T-helper 9 cell (primary cell): Measurements from ENCODE around the gene ZDHHC20.

Experiments
- DNase-seq: peaks from one replicate; pipeline ENCODE4 v3.0.0-alpha.2; 2020

The ZDHHC20 gene

DNA sequence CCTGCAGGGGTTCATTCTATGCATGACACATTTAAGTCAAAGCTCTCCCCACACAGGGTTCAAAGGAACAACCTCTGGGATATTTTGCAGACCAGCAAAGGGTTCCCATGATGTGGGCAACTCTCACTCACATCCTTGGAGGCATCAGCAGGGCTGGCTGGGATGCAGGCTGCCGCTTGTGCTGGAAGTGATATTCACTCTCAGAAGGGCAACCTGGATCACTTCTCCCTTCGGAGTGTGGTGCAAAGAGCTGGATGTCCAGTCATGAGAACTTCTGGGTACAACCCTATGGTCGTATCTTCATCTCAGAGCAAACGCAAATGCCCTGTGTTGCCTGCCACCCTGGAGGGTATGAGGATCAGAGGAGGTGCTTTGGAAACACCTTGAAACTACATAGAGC, 98.6 kb downstream of the ZDHHC20 start:
- no peak for DNase-seq

DNA sequence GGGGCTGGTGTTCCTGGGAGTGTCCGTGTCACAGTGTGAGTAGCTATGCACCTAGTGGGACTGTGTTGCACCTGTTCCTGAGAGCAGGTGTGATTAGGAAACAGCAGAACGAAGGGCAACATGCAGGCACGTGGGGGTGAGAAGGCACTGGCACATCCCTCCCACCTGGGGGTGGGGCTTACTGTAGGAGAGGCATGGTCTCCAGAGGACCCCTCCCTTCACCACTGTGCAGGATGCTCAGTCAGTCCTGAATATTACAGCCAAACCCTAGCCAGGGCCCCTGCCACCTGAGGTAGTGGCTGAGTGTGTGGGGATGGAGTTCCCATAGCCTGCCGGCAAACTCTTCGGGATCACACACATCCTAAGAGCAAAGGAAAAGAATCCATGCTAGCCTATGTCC, 99.2 kb downstream of the ZDHHC20 start:
- no peak for DNase-seq

DNA sequence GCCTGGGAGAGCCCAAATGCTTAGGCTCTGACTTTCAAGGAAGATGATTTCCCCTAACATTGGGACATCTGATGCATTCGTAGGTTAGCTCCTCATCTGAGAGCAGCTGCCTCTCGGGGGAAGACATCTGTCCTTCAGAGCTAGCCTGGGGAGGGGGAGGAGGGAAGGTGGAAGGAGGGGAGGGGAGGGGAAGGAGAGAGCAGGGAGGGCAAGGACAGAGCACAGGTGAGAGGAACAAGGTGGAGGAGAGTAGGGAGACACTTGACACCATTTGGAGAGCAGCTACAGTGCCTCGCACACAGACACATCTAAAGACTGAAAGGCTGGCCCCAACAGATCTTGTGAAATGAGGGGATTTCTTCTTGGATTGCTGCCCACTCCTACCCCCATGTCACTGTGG, 103.8 kb downstream of the ZDHHC20 start:
- DNase-seq, result no peak

DNA sequence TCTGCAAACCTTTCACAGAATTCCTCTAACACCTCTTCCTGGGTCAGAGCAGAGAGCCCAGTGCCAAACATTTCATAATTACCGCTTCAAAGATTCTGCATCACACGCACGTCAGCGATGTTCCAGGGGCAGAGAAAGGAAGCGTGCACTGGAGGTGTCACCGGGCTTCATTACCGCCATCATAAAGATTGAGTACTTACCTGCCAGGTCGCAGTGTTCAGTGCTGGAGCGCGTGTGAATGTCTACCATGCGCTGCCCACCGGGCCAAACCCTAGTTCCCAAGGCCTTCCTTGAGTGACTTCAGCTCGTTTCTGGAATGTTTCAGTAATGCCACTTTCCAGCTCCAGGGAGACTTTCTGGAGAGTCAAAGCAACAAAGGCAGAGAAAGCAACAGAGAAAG, 104.4 kb downstream of the ZDHHC20 start:
- DNase-seq, result no peak

DNA sequence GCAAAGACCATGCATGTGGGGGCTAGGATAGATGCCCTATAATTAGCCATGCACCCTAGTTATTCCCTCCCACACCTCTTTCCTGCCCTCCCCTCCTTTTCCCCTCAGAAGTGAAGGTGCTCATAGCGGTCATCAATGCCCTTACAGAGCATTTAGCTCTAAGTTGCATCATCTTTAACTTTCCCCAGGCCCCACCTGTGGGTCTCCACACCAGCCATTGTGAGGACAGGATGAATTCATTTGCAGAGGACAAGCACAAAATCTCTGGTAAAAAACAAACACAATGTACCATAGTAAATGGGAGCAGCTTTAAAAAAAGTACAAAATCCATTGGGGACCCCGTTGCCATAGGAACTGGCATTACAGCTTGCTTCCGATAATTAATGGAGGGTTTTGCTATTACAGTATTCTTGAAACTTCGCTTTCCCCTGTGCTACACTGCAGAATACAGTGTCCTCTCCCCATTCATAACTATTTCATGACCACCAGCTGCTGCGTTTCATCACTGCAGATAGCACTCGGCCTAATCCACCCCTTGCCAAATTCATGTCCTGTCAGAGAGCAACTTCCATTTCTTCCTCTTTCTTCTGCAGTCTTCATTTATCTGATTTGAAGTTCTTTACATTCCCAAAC, 110.5 kb downstream of the ZDHHC20 start:
- no peak for DNase-seq

DNA sequence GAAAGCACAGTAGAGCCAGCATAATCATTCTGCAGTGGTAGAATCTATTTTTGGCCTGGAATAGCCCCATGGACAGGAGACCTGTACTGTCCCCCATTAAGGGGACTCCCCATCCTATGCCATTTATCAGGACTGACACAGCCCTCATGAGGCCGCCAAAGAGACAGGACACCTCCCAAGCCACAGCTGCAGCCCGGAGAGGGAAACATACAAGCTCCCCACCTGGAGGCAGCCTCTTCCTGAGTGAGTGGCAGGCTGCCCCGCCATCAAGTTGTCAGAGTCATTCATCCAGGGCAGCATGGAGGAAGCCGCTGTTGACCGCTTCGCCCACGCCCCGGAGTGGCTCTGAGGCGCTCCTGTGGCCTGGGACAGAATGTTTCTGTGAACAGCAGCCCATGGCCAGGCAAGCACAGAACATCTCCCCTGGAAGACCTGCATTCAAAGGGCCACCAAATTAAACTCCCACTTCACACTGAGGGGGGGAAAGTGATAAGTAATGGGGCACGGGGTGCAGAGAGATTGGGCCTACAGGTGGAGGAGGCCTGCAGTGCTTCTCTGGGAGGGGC, 111.3 kb downstream of the ZDHHC20 start:
- no peak for DNase-seq

DNA sequence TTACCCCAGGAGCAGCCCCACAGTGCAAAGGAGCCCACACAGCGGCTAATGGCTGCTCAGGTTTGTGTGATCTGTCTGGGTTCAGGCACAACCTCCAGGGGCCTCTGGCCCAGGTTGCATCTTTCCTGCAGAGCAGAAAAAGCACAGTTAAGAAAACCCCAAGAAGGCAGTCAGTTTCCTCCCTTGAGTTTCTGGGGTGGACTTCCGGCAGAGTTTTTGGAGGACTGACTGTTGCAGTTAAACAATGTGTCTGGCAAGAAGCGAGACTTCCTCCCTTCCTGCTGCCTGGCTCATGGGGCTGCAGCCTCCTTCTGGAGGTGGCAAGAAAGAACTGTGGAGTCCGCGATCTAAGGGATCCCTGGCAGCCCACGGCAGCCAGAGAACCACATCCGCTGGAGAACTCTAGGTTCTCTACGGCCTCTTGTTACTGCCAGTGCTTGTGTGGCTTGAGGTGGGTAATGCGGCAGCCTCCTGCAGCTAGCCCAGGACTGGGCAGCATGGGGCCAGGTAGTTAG, 114.4 kb downstream of the ZDHHC20 start:
- DNase-seq, result peak; percentile 6

DNA sequence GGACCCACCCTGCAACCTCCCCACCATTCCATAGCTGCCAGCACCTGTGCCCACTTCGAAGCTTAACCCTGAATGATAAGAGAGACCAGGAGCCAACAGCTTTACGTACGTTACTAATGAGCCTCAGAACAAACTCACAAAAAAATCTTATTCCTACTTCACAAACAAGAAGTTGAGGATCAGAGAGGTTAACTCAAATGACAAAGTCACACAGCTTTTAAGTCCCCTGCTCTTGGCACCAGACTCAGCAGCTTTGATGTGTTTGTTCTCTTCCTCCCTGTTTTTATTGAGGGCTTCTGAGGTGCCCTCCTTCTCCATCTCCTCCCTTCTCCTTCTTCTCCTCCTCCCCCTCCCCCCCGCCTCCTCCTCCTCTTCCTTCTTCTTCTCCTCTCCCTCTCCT, 115.4 kb downstream of the ZDHHC20 start:
- DNase-seq, result no peak

DNA sequence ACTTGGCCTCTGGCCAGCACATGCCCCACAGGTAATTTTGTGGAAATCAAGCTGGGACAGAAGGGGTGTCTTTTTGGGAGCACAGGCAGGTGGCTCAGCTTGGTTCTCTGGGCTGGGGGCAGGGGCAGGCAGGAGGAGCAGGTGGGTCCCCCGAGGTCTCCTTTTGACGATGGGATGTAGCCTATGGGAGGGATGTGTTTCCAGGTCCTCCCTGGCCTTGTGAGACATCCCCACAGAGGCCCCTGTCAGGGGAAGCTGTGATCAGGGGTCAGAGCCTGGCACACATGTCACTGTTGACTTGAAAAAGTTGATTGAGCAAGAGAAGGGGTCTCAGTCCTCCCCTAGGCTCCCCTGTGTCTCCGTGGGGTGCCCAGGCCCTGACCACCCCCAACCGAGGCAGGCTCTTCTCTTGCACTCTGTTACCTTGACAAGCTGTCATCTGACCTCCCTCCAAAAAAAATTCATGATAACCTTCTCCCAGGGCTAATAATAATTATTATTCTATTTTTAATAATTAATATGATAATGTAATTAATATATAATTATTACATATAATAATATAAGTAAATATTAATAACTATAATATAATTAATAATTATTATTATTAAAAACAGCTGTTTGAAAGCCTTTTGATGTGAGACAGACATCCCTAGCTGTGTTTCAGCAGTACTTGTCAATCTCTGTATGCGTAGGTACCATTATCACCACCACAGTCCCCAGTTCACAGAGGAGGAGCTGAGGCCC, 116.2 kb downstream of the ZDHHC20 start:
- DNase-seq, result no peak

DNA sequence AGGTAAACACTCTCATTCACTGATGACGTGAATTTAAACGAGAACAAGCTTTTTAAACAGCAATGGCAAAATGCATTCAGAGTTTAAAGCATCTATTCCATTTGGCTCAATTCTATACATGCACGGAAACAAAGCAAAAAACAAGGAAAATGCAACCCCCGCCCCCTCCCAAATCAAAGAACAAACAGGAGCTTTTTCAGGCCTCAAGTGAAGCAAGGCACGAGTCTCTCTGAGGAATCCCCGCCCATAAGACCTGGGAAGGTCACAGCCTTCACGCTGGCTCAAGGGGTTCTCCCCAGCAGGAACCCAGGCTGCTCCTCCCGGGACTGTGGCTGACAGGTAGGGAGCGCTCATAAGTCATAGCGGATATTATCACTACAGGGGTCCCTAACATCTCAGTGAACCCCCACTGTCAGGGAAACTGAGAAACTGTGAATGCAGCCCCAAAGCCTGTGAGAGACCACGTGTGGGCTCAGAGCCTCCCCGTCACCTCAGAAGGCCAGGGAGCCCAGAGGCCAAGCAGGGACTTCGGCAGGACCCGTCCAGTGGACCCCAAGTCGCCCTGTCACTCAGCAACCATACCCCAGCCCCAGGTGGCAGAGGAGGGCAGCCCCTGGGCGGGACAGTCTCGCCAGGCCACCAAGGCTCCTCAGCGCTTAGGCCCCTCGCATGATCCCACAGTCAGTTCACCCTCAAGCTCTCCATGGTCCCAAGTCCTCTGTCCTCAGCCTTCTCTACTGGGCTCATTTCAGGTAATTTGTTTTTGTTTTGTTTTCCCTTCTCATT, 117.3 kb downstream of the ZDHHC20 start:
- DNase-seq, result no peak

DNA sequence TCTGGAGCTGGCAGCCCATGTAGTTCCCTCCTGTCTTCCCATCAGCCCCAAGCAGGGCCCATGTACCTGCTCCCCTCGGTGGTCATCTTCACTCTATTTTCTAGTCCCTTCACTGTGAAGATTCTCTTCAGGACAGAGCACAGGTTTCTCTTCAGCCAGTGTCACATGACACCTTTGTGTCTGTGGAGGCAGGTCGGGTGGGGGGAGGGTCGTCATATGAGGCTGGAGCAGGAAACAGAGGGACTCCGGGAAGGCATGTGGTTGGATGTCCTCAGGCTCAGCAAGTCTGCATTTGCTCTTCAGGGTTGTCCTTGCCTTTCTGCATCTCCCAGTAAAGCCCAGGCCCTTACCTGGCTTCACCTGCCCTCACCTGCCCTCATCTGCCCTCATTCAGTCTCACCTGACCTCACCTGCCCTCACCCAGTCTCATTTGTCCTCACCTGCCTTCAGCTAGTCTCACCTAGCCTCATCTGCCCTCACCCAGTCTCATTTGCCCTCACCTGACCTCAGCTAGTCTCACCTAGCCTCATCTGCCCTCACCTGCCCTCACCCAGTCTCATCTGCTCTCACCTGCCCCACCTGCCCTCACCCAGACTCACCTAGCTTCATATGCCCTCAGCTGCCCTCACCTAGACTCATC, 120.3 kb downstream of the ZDHHC20 start:
- DNase-seq, result no peak

DNA sequence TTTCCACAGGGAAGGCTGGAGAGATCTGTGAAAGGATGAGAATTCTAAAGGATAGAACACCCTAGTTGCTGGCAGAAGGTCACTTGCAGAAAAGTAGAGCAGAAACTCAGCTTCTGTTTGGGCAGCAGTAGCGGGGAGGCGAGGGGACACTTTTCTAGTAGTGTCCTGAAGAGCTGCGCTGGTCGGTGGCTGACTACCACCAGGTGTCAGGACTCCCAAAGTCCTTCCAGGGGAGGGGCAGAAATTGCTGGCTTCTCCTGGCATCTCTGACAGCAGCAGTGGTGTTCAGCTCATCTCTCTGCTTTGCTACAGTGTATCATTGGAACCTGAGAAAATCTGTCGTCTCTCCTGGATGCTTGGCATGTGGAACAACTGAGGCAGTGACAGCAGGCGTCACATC, 120.9 kb downstream of the ZDHHC20 start:
- DNase-seq, result no peak

DNA sequence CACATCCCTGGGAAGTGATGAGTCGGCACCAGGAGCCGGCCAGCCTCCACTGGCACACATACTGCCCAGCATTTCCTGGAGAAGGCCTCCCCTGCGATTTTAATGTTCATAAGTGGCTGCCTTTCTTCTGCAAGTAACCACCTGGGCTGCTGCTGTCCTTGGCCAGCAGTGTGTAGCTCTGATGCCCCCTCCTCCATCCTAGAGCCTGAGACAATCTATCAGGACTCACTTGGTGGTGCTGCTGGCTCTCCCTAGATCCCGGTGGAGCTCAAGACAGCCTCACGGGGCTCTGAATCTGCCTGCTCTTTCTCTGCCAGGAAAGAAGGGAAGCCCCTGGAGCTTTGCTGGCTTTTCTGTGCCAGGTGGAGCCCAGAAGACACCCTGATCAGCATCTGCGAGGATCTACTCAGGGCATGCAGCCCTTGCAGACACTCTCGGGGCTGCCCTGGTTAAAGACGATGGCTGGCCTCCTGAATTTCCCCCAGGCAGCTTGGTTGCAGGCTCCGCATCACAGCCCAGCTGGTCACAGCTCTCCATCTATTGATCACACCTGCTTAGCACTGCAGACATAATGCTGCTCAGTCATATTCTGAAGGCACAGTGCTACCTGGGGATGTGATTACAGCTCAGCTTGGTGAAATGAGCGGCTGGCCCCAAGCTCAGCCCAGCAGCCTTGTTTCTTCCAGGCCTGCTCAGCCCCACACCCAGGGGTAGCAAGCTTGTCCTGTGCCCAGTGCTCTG, 122.3 kb downstream of the ZDHHC20 start:
- no peak for DNase-seq

DNA sequence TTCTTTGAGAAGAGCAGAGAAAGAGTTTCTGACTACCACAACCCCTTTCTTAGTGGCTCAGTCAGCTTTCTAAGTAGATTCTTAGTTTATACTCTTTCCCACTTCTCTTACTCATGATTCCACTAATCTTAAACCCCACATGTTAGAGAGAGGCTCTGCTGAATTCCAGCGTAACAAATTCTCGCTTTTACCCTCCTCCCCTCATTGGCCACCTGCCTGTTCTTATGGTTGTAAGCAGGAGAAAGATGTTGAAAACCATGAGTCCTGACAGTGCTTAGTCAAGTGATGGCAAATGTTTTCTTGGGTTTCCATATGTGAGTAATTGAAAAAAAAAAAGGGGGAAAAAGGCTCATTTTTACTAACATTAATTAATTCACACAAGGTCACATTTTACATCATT, 125.9 kb downstream of the ZDHHC20 start:
- no peak for DNase-seq

DNA sequence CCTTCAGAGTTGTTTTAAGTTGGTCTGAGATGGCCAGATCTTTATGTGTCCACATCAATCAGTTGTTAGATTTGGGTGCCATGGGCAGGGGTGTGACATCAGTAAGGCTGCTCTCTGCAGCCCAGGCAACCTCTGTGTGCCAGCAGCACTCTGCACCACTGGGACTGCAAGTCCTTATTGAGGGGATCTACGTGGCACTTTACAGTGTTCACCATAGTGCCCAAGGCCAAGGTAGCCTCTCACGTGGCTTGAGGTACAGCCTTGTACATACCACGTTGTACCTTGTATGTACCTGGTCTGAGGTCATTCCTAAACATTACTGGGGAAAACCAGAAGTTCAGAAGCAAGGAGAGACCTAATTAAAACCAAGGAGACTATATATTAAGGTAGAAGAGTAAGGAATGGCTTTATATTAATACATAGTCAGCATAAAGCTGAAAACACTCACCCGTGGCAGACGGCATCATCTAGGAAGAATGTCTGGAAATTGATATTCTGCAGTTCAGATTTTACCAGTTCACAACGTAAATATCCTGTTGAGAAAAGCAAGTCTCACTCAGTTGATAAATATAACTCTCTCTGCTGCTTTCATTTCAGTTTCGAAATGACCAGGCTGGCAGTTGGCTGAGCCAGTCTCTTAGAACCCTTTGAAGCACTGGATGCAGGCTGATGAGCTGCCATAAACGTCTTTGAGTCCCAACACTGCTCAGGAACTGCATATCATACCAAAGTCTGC, 128.8 kb downstream of the ZDHHC20 start:
- DNase-seq, result no peak

DNA sequence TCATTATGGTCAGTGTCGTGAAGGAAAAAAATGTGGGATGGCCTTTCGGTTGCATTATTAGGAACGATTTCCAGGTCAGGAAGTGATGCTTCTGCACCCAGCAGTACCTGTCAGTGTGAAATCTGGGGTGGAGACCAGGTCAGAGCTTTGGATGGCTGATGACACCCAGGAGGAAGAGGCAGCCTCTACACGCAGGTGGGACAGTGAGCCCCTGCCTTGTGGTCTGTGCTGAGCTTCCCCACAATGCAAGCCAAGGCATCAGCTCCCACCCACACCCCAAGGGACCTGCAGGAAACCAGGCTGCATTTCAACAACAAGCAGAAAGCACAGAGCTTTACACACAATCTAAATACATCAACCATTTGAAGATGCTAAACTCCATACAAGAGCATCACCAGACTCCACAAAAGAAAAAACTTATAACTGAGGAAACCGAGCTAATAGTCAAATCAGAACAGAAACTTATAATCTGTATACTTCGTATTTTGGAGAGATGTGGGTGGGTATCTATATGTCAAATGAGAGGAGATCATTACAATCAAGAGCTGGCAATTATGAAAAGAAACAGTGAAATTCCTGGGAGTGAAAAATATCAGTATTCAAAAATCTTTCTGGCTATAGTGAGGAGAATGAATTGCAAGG, 130.1 kb downstream of the ZDHHC20 start:
- DNase-seq, result no peak

DNA sequence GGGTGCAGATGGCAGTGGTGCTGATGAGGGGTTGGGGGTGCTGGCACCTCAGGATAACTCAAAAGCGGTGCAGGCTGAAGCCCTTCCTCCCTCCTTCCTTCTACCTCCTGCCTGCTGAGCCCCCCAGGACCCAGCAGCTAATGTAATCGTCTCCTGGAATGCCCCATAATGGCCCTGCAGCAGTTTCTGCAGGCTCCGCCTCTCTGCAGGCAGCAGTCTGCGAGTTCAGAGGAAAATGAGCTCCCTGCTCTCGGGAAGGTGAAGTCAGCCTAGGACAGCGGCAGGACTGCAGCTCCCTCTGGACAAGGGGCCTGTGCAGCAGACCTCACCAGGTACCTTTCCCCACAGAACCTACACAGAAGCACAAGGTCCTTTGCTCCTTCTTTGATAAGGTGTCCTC, 130.9 kb downstream of the ZDHHC20 start:
- no peak for DNase-seq

DNA sequence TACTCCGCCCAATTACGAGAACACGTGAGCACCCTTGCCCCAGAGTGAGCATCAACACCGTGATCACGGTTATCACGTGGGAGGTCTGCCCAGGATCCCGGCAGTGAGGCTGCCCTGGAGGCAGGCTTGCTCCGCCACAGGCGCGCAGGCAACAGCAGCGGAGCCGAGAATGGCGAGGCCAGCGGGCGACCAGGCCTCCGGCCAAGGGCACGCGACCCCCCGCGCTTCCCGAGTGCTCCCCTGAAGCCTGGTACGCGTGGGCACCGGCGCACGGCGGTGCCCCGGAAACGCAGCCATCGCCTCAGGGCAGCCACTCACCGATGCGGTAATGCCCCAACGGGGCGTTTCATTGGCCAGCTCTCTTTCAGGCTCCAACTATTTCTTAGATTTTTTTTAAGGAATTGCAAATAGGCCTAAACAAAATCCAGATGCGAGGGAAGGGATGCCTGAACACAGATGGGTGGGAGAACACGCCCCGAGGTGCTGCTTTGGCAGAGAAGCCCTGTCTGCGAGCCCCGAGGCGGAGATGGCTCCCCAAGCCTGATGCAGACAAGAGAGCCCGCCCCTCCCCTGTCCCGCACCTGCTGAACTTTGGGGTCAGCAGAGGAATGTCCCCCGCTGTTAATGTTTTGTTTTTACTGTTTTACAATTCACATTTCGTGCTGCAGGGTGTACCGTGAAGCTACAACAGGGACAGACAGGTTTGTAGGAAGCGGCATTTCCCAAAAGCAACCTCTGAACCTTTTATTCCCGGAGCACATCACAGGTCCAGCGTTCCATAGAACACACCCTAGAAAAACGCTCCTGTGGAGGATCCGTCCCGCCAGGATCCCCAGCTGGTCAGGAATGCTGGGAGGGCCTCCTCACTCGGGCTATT, 132.7 kb downstream of the ZDHHC20 start:
- no peak for DNase-seq

DNA sequence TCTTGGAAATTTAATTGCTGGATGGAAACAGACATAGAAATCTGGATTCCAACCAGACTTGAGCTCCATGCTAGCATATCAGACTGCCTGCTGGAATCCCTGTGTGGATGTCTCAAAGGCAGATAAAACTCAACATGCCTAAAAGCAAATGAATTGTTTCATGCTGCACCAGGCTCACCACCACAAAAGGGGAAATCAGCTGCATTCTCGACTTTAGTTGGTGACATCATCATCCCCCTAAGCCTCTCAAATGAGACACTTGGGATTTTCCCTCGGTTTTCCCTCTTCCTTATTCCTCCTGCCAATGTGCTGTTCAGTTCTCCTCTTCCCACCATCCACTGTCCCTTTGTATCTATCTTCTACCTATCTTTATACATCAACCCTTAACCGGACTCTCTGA, 134.3 kb downstream of the ZDHHC20 start:
- no peak for DNase-seq

DNA sequence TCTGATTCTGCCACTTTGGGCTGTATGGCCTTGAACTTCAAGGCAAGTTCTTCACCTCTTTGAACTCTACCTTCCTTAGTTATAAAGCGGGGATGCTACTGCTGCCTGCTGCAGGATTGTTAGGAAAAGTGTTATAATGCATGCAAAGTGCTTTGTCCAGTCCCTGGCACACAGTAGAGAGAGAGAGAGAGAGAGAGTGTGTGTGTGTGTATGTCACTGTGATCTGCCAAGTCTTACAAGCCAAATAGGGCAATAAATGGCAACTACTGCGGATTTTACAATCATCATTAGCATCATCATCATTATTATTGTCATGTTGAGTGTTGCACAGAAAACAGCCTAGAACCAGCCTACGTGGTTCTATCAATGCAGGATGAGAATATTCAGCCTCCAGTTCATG, 136.1 kb downstream of the ZDHHC20 start:
- no peak for DNase-seq
